Stimulated activated naive CD4-positive, alpha-beta T cell treated with Interleukin-2 at 50 U/mL for 16 hours (primary cell): ENCODE data around the gene EFNB1.
A peak's percentile ranks its signal among the peaks of the same experiment; 100 is the strongest.
"Not testable (repeated sequence)": the region's sequence is repeated elsewhere in the genome, so short reads cannot be mapped to it uniquely, and the experiment has no call there.

Experiments
- DNase-seq: peaks from one replicate; lab custom pipeline; 2025; lab: John Stamatoyannopoulos, UW

EFNB1 gene

DNA sequence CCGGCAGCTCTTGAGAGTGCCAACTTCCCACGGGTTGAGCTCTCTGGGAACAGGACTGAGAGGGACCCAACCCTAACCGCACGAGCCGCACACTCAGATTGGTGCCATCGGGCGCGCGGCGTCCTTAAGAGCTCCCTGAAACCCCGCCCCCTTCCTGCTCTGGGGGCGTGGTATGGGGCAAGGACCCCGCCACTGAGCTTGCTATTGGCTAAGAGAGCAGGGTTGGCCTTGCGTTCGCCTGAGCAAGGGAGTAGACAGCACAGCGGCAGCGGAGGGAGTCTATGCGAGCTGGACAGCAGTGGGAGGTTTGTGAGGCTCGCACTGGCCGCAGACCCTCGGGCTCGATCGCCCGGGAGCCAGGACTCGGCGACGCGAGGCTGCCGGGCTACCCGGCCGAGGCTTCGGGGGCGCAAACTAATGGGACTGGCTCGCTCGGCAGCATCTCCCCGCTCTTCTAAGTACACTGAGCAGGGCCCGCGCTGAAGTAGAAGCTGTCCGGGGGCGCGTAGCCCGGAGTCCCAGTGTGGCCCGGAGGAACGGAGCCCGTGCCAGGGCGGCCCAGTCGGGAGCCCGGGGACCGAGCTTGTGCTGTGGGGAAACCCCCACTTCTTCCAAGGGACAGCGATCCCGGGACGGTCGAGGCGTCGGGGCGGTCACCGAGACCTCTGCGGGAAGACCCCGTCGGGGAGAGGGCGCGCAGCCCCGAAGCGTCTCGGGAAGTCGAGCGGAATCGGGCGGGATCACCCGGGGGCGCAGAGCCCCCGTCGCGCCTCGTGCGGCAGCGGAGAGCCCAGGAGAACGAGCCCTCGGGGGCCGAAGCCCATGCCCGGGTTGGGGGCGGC is at the start of gene EFNB1:
Gene EFNB1, plus strand, starts transcription at position 282 of the 842 bp plus-strand sequence. CDS start 756 bp downstream, outside the sequence.
- DNase-seq: peak; percentile 82

DNA sequence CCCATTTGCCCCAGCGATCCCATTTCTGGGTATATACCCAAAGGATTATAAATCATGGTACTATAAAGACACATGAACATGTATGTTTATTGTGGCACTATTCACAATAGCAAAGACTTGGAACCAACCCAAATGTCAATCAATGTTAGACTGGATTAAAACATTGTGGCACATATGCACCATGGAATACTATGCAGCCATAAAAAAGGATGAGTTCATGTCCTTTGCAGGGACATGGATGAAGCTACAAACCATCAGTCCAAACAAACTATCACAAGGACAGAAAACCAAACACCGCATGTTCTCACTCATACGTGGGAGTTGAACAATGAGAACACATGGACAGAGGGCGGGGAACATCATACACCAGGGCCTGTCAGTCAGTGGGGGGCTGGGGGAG is 47.5 kb upstream of the EFNB1 start:
- DNase-seq: not testable (repeated sequence)

DNA sequence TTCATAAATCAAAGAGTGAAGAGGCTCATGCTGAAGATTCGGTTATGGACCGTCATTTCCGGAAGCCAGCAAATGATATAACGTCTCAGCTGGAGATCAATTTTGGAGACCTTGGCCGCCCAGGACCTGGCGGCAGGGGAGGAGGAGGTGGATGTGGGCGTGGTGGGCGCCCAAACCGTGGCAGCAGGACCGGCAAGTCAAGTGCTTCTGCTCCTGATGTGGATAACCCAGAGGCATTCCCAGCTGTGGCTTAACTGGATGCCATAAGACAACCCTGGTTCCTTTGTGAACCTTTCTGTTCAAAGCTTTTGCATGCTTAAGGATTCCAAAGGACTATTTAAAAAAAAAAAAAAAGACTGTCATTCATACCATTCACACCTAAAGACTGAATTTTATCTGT is 44.0 kb upstream of the EFNB1 start:
- DNase-seq: no peak

DNA sequence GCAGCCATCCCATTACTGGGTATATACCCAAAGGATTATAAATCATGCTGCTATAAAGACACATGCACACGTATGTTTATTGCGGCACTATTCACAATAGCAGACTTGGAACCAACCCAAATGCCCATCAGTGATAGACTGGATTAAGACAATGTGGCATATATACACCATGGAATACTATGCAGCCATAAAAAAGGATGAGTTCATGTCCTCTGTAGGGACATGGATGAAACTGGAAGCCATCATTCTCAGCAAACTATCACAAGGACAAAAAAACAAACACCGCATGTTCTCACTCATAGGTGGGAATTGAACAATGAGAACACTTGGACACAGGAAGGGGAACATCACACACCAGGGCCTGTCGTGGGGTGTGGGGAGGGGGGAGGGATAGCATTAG is 42.2 kb upstream of the EFNB1 start:
- DNase-seq: not testable (repeated sequence)

DNA sequence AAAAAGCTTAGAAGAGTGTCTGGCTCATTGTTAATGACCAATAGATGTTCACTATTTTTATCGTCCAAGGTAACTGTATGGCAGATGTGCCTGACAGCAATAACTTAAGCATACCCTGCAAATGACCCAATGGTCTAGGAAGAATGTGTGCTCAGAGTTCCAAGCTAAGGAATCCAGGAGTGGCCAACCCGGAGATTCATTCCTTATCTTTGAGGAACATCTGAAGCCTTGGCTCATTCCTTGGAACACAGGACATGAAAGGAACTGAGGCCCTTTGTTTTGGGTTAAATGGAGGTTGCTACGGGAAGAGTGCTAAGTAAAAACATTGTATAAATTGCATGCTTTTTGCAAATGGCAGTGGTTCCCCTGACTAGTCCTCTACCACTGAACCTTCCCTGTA is 38.9 kb upstream of the EFNB1 start:
- DNase-seq: no peak

DNA sequence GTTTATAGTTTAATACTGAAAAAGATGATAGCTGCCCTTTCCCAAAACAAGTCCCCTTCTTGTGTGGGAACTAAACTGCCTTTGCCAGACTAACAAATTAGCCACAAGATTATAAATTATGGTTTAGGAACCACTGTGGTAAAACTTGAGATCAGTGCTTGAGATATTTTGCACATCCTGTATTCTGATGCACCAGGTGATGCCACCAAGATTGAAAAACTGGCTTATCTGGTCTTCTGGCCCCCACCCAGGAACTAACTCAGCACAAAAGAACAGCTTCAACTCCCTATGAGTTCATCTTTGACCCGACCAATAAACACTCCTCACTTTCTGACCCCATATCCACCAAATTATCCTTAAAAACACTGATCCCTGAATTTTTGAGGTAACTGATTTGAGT is 36.7 kb upstream of the EFNB1 start:
- no peak for DNase-seq

DNA sequence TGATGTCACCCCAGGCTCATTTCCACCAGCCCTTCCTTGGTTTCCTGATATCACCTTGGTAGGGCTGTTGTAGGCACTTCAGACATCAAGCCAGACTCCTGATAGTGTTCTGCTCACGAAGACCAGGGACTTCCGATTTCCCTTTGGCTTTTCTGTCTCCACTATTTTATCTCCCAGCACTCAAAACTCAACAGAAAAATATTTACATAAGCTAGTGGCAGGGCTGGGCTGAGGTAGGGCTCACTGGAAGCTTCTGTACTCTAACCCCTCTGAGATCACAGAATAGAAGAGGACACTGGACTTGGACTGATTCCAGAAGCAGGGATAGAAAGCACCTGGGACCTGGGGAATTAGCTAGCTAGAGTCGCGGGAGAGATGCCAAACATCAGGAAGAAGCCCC is 34.4 kb upstream of the EFNB1 start:
- no peak for DNase-seq

DNA sequence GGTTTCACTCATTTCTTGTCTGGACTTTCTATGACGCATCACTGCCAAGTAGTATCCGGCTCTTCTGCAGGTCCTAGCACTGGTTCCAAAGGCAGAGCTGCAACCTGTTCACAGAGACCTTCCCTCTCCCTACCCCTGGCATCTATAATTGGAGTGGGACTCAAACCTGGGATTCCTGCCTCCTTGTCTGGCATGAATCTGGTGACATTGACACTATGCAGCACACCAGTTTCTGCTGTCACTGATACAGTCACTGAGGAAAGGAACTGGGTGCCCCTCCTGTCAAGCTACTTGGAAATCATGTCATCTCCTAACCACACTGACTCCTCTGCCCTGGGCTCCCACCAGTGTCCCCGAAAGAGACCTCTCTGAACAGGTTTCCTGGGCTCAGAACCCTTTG is 33.1 kb upstream of the EFNB1 start:
- DNase-seq: no peak

DNA sequence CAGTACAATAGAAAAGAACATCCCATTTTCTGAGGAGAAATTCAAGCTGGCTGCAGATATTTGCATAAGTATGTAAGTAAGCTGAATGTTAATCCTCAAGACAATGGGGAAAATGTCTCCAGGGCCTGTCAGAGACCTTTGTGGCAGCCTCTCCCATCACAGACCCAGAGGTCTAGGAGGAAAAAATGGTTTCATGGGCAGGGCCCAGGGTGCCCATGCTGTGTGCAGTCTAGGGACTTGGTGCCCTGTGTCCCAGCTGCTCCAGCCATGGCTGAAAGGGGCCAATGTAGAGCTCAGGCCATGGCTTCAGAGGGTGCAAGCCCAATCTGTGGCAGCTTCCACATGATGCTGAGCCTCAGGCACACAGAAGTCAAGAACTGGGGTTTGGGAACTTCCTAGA is 30.4 kb upstream of the EFNB1 start:
- not testable (repeated sequence) for DNase-seq

DNA sequence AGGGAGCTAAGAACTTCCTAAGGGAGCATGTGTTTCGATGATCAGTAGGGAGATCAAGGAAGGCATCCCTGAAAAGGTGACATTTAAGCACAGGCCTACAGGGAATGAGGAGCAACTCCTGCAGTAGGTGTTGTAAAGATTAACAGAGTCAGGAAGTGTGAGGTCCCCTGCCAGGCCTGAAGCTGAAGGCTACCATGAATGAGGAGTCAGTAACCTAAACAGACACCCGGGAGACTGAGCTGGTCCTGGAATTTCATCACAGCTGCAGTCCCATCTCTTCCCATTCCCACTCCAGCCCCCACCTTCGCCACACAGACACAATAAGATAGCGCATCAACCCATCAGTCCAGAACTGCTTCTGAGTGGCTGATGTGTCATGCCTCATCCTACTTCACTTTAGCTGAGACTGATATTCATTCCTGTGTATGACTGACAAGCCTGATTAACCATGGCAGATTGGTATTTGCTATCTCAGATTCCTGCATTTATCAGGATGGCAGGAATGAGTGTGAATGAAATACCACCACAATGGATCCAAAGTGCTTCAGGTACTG is 27.0 kb upstream of the EFNB1 start:
- DNase-seq: no peak

DNA sequence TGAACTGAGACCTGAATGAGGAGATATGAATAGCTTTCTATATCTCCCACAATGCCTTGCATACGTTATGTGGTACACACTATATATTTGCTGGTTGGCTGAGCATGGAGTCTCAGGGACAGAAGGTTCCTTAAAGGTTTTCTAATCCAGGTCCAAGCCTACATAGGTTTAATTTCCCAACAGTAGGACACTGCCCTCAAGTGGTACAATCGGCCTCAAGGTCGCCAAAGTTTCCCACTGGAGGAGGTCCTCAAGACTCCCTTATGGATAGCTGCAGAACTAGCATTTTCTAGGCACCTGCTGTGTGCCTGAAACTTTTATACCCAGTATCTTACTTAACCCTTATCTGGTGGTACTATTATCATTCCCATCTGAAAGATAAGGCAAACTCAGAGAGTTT is 21.0 kb upstream of the EFNB1 start:
- no peak for DNase-seq

DNA sequence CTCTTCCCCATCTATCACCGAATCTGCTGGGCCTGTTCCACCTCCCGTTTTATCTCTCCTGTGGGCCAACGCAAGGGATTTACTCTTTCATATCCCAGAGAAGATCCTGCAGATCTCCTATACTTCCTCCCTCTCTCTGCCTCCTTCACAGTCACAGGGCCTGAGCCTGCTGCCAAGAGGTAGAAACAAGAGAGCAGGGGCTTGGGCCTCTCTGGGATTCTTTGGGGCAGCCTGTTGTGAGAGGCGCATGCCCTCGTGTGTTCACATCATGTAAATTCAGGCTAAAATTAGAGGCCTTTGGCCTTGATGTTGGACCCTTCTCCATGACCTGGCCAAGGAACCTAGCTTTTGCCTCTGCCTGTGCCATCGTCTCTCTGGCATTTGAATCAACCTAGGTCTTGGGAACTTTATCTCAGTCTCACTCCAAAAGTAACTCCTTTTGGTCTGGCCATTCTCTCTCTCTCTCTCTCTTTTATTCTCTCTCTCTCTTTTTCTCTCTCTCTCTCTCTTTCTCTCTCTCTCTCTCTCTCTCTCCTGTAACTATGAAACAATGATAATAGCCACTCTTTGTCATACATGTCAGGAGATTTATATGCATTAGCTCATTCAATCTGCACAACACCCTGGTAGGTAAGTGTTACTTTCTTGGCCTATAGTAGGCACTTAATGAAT is 20.0 kb upstream of the EFNB1 start:
- DNase-seq: no peak

DNA sequence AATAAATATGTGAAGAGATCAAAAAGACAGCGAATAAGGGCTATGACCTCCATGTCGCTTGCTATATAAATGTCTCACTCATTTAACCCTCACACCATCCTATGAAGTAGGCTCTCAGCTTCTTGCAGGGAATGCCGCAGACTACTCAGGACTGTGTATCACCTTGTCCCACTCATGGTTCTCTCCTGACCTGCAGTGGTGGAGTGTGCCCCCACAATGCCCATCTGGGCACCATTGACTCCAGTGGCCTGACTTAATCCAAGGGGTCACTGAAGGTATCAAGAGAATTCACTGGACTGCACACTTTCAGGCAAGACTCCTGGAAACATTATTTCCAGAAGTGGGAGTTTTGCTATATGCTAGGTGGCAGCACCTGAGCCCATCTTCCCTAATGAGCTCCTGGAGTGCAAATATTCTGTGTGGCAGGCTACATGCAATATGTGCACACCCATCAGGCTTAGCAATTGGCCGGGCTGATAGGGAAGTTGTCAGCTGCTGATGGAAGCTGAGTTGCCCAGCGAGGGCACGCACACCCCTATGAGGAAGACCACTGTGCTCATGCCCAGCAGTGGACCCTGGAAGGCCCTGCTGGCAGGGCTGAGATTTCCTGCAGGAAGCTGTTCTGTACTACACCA is 8.2 kb upstream of the EFNB1 start:
- no peak for DNase-seq

DNA sequence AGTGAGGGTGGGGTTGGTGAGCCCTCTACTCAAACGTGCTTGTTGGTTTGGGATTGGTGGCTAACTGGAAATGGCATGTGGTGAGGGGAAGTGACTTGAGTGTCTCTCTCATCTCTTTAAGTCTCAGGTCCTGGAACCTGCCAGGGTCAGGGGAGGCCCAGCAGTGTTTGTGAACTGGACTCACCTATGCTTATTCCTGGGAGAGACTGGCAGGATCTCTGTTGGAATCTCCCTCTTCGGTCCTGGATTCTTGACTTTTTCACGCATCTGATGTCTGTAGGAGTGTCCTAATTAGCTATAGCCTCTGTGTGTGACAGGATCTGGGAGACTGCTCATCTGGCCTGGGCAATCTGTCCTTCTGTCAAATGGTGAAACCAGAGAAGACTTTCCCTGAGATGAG is 7.2 kb upstream of the EFNB1 start:
- no peak for DNase-seq

DNA sequence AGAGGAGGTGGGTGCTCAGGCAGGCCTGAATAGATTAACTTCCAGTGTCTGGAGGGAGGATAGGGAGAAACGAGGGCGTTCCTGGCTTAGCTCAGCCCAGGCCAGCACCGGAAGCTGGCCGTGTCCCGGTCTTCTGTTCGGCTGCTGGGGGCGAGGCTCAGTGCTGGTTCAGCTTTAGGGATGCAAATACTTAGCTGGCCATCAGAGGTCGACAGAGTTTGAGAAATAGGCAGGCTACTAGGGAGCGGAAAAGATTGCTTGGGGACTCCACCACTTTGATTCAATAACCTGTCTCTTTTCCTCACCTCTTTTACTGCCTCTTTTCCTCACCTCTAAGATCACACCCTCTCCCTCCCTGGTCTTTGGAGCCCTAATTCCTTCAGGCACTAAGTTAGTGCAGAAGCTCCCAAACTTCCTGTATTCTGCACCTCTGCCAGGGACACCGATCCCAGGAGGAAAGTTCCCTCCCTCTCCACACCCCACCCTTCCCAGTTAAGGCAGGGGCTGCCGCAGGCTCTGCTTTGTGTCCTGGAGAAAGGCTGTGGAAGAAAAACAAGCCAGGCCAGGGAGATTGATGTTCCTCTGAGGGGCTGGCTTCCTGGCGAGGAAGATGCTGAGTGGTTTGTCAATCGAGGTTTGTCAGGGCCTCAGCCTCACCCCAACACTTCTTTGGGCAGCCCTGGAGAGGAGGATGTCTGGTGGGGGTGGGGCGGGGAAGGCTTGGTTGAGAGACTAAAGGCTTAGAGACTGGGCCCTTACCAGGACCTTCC is 6.0 kb upstream of the EFNB1 start:
- no peak for DNase-seq

DNA sequence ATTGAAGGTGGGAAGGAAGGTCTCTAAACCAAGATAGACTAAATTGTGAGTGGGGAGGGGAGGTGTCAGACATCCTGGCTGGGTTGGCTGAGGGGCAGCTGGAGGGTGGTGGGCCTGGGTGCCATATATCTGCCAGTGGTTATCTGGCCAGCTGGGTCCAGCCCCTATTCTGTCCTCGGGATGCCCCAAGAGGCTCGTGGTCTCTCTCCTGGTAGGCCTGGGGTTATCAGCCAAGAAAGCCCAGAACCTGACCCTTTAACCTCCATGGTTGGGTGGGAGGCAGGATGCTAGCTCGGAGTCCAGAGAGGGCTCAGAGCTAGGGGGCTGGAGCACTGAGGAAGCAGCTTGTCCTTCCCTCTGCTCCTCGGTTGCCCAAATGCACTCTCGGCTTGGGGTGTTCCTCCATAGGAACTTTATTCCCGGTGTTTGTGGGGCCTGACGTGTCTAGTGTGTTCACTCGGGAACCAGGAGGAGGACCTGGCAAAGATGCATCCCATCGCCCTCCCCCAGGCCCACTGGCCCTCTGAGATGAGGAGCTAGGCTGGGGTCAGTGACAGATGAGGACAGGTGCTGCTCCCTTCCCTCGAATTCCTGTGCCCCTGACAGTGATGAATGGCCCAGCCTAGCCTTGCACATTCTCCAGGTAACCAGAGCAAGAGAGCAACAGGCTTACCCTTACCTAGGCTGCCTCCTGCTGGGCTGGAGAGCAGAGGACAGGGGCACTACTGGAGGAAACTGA is 5.2 kb upstream of the EFNB1 start:
- no peak for DNase-seq

DNA sequence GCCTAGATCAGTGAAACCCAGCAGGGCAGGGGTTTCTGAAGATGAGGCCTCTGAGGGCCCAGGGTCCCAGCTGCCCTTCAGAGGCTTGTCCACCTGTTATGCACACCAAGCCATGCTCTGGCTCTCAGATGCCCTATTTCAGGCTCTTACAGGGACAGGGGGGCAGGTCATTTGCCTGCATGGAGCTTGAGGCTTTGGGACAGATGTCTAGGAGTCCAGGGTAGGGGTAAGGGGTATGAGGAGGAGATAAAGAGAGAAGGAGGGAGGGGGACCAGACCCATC is 4.7 kb upstream of the EFNB1 start:
- no peak for DNase-seq

DNA sequence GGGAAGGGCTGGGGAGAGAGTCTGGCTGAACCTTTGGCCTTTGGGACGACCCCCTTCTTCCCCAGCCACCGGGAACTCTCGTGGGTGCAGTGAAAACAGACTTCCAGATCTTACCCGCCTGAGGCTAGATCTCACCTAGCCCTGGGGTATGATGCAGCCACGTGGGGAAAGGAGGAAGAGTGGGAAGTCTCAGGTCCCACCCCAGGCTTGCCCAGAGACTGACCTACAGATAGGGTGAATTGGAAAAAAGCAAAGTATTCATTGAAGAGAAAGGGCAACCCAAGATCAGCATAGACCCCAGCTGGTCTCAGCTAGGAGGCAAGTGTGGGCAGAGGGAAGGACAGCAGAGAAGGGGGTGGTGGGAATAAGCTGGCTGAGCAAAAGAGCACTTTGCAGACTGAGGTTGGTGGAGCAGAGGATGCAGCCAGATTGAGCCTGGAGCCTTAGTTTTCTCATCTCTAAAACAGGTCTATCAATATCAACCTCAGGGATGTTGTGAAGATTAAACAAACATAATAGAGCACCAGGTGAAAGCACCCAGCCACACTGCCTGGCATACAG is 4.2 kb upstream of the EFNB1 start:
- no peak for DNase-seq

DNA sequence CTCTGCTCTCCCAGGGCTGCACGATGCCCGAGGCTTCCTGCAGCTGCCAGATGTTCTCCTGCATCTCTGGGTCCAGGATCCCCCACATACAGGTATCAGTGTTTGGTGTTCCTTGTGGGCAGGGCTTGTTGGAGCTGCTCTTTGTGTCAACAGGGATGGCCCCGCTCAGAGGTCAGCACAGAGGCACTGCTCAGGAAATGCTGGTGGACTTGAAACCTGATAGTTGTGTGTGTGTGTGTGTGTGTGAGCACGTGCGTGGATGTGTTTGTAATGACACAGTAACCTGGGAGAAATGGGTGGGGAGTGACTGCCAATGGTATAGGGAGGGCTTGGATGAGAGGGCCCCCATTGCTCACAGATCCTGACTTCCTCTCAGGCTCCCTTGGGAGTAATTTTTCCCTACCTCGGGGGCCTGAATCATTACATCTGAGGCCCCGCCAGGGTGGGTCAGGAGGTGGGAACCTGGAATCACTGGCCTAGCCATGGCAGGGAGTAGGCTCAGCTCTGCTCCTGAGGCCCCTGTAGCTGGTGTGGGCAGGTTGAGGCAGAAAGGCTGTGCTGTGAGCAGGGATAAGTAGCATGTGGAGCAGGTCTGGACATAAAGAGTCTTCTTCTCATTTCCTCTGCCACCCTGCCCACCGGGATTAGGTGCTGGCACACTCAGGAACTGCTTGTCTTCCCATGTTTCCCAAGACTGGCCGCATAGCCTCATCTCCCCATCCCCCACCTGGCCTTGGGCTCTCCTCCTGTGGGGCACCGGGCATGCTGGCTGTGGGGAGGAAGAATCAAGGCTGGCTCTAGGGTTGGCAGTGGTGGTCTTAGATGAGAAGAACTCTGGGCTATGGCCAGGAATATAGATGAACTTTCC is 2.5 kb upstream of the EFNB1 start:
- no peak for DNase-seq

DNA sequence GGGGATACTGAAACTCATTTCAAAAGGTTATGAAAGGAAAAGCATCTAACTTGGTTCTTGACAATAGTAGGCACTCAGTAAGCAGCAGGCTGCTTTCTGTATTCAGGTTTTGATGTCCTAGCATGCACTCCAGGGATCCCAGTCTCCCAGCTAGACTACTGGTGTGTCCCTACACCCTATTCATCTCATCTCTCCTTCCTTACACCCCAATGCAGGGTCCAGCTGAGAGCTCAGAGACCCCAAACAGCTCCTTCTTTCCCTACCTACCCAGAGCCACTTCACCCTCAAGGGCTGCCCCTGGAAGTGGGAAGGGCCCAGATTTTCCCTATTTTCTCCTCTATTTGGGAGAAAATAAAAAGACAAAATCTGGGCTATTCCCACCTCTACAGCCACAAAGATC is 1.6 kb upstream of the EFNB1 start:
- DNase-seq: no peak
